Measurements from ENCODE around the gene NMNAT3.

DNA sequence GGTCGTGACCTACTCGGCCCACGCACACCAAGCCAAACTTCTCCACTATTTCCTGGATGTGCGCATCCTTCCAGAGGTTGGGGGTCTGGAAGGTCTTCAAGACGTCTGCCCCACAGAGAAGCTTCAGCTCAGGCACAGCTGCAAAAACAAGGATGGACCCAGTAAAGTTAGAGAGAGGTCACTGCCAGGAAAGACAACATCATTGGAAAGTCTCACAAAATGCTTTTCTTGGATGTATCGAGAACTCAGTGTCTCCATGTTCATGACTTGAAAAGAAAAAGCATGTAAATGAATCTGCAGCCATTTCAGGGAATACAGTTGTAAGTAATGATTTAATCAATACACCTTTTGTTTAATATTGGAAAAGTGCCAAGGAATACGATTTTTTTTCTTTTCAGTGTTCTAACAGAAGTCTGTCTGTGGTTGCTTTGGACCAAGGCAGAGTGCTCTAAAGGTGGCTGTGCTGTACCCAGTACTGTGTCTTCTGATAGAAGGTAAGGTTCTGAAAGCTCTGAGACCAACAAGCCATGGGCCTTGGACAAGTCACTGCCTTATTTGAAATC lies 116.4 kb downstream of the NMNAT3 start:
- TF ChIP-seq, protein P1, sequence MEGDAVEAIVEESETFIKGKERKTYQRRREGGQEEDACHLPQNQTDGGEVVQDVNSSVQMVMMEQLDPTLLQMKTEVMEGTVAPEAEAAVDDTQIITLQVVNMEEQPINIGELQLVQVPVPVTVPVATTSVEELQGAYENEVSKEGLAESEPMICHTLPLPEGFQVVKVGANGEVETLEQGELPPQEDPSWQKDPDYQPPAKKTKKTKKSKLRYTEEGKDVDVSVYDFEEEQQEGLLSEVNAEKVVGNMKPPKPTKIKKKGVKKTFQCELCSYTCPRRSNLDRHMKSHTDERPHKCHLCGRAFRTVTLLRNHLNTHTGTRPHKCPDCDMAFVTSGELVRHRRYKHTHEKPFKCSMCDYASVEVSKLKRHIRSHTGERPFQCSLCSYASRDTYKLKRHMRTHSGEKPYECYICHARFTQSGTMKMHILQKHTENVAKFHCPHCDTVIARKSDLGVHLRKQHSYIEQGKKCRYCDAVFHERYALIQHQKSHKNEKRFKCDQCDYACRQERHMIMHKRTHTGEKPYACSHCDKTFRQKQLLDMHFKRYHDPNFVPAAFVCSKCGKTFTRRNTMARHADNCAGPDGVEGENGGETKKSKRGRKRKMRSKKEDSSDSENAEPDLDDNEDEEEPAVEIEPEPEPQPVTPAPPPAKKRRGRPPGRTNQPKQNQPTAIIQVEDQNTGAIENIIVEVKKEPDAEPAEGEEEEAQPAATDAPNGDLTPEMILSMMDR (IDR thresholded peaks at IDR 0.05), result no peak
- TF ChIP-seq POLR2AphosphoS5 (IDR thresholded peaks at IDR 0.05), result no peak
